HCT116 (cell line): Measurements from ENCODE around the gene CFAP92. TPM values are rescaled to one million over a fixed set of nuclear protein-coding genes. Genes with fewer than 3 reads are reported as not detected.
"Not testable (repeated sequence)": the region's sequence is repeated elsewhere in the genome, so short reads cannot be mapped to it uniquely, and the experiment has no call there.

Experiments
- ATAC-seq: fragments of 200-7000 bp; cut with Tn5 transposase; 2 replicates; pipeline ENCODE4 v1.9.1; 2020; ENCODE audit warnings: mild to moderate bottlenecking, moderate library complexity
- BruUV-seq: library from RNA; stranded (reverse); fragments of 400-500 nt; replicated peaks from 2 replicates; lab custom pipeline; 2021; lab: Mats Ljungman, UMichigan
- CTCF ChIA-PET: fragments of 300-600 bp; sonication (Branson Sonifier 250); formaldehyde crosslinking; loops from one replicate; lab custom pipeline; 2021; ENCODE audit warnings: antibody characterized with exemption; lab: Charles Lee
- POLR2A ChIA-PET: fragments of 300-600, 350-600 bp; sonication (Branson Sonifier 250); formaldehyde crosslinking; loops from one replicate; lab custom pipeline; 2021; ENCODE audit warnings: antibody characterized with exemption; lab: Charles Lee
- RAD21 ChIA-PET, 2 experiments: fragments of 300-600 bp; sonication (Branson Sonifier 250); formaldehyde crosslinking; loops; one replicate each; lab custom pipeline; 2023; ENCODE audit warnings: low total read pairs in 2 of 2; ENCODE audit not compliant: uncharacterized antibody in 2 of 2, unreplicated experiment in 2 of 2, low non-redundant PET in 1 of 2; lab: Charles Lee
- DNase-seq: peaks from one replicate; pipeline ENCODE4 v3.0.0-alpha.2; 2010; ENCODE audit warnings: low read depth, low spot score
- H2AFZ ChIP-seq: fragments of 200-600 bp; shearing (Covaris generic), sonication (generic); 2 replicates; pipeline ENCODE4 v1.6.1; 2017; ENCODE audit warnings: low read depth, mixed run types, mixed read lengths, antibody characterized with exemption, low read length; ENCODE audit not compliant: poor library complexity, severe bottlenecking
- H3K27ac ChIP-seq: 2 replicates; pipeline ENCODE4 v1.5.1; 2012; ENCODE audit warnings: low read depth, low read length
- H3K27me3 ChIP-seq: fragments of 200-600 bp; sonication (generic); 2 replicates; pipeline ENCODE4 v1.6.1; 2016; ENCODE audit warnings: mixed run types, low read length, mixed read lengths; ENCODE audit not compliant: insufficient read depth
- H3K36me3 ChIP-seq, 2 experiments: fragments of 200-500 bp in 1 of 2; fragments of 200-600 bp in 1 of 2; sonication (Bioruptor generic) in 1 of 2; sonication (generic) in 1 of 2; 2 replicates each; pipeline versions ENCODE4 v1.5.1 to v1.6.1; 2014 to 2016; ENCODE audit warnings: low read length in 2 of 2, inconsistent platforms in 1 of 2, mixed read lengths in 1 of 2, mixed run types in 1 of 2; ENCODE audit not compliant: insufficient read depth in 2 of 2, control insufficient read depth in 1 of 2
- H3K4me1 ChIP-seq, 2 experiments: fragments of 200-600 bp in 1 of 2; sonication (generic) in 1 of 2; 2 replicates each; pipeline versions ENCODE4 v1.5.1 to v1.6.1; 2012 to 2017; ENCODE audit warnings: low read length in 2 of 2, inconsistent platforms in 1 of 2, mild to moderate bottlenecking in 1 of 2, mixed read lengths in 1 of 2, mixed run types in 1 of 2, moderate library complexity in 1 of 2; ENCODE audit not compliant: insufficient read depth in 2 of 2, control insufficient read depth in 1 of 2
- H3K4me2 ChIP-seq: fragments of 200-600 bp; sonication (generic); 2 replicates; pipeline ENCODE4 v1.6.1; 2017; ENCODE audit warnings: mixed run types, low read length, mixed read lengths
- H3K4me3 ChIP-seq, 2 experiments: fragments of 200-600 bp in 1 of 2; sonication (generic) in 1 of 2; replicated peaks in 1 of 2; 2 replicates each; pipeline ENCODE4 v1.5.1; 2011 to 2016; ENCODE audit warnings: low read length in 2 of 2, control low read depth in 1 of 2, low read depth in 1 of 2, mild to moderate bottlenecking in 1 of 2, mixed read lengths in 1 of 2, mixed run types in 1 of 2
- H3K79me2 ChIP-seq: fragments of 200-600 bp; sonication (generic); 2 replicates; pipeline ENCODE4 v1.6.1; 2017; ENCODE audit warnings: mild to moderate bottlenecking, mixed run types, low read length, moderate library complexity, mixed read lengths; ENCODE audit not compliant: insufficient read depth
- H3K9ac ChIP-seq: fragments of 200-600 bp; sonication (generic); 2 replicates; pipeline ENCODE4 v1.6.1; 2016; ENCODE audit warnings: low read length, mixed read lengths
- H3K9me2 ChIP-seq: fragments of 200-600 bp; sonication (generic), shearing (Covaris generic); 2 replicates; pipeline ENCODE4 v1.6.1; 2017; ENCODE audit warnings: mixed run types, mild to moderate bottlenecking, moderate library complexity; ENCODE audit not compliant: insufficient read depth
- H3K9me3 ChIP-seq, 2 experiments: fragments of 200-500 bp in 1 of 2; fragments of 200-600 bp in 1 of 2; sonication (Bioruptor generic) in 1 of 2; sonication (generic) in 1 of 2; 2 replicates each; pipeline ENCODE4 v1.6.1; 2014 to 2017; ENCODE audit warnings: low read length in 2 of 2, mixed read lengths in 2 of 2, inconsistent platforms in 1 of 2, low read depth in 1 of 2, mild to moderate bottlenecking in 1 of 2, mixed run types in 1 of 2, moderate library complexity in 1 of 2; ENCODE audit not compliant: control insufficient read depth in 1 of 2, insufficient read depth in 1 of 2
- H4K20me1 ChIP-seq: fragments of 200-600 bp; sonication (generic), shearing (Covaris generic); 2 replicates; pipeline ENCODE4 v1.6.1; 2017; ENCODE audit warnings: mixed run types, mild to moderate bottlenecking, moderate library complexity; ENCODE audit not compliant: insufficient read depth
- ATF3 ChIP-seq: IDR thresholded peaks from 2 replicates; pipeline ENCODE4 v1.6.1; 2012
- CBX3 ChIP-seq: IDR thresholded peaks from 2 replicates; pipeline ENCODE4 v1.6.1; 2012; ENCODE audit warnings: low read depth
- CEBPB ChIP-seq: IDR thresholded peaks from 2 replicates; pipeline ENCODE4 v1.6.1; 2012; ENCODE audit warnings: low read depth
- EGR1 ChIP-seq: IDR thresholded peaks from 2 replicates; pipeline ENCODE4 v1.6.1; 2012; ENCODE audit warnings: low read depth
- EZH2phosphoT487 ChIP-seq: fragments of 200-600 bp; IDR thresholded peaks from 2 replicates; pipeline ENCODE4 v1.6.1; 2018; ENCODE audit warnings: antibody characterized with exemption, borderline replicate concordance
- JUND ChIP-seq: IDR thresholded peaks from 2 replicates; pipeline ENCODE4 v1.6.1; 2012
- POLR2A ChIP-seq: IDR thresholded peaks from 2 replicates; pipeline ENCODE4 v1.7.0; 2011; ENCODE audit warnings: borderline replicate concordance; ENCODE audit not compliant: insufficient read depth, insufficient read length; ENCODE audit errors: extremely low read depth
- POLR2AphosphoS5 ChIP-seq: IDR thresholded peaks from 2 replicates; pipeline ENCODE4 v1.6.1; 2011; ENCODE audit warnings: mild to moderate bottlenecking, low read depth, low read length, moderate library complexity
- RAD21 ChIP-seq: IDR thresholded peaks from 2 replicates; pipeline ENCODE4 v1.6.1; 2012; ENCODE audit warnings: low read depth, mild to moderate bottlenecking
- SIN3A ChIP-seq: IDR thresholded peaks from 2 replicates; pipeline ENCODE4 v1.6.1; 2012; ENCODE audit warnings: low read depth
- TCF7L2 ChIP-seq: IDR thresholded peaks from 2 replicates; pipeline ENCODE4 v1.7.0; 2011; ENCODE audit warnings: borderline replicate concordance, inconsistent platforms; ENCODE audit not compliant: insufficient read depth, insufficient read length; ENCODE audit errors: extremely low read depth
- YY1 ChIP-seq: IDR thresholded peaks from 2 replicates; pipeline ENCODE4 v1.6.1; 2011; ENCODE audit warnings: low read length, low read depth, moderate library complexity, mild to moderate bottlenecking; ENCODE audit not compliant: insufficient replicate concordance; ENCODE audit errors: extremely low read depth
- ZNF274 ChIP-seq: fragments of 200-500 bp; sonication (Bioruptor generic); IDR thresholded peaks from 2 replicates; pipeline ENCODE4 v1.6.1; 2014; ENCODE audit warnings: mild to moderate bottlenecking, low read depth, low read length, inconsistent platforms
- intact Hi-C: fragments of 100-400 bp; cut with micrococcal nuclease; formaldehyde crosslinking; loops from 2 replicates; pipeline ENCODE4 v1.10.0; 2022
- total RNA-seq: library from RNA; stranded (reverse); gene quantifications from one replicate; pipeline ENCODE4 v1.2.1, GENCODE V29; 2021; ENCODE audit not compliant: unreplicated experiment
- TF ChIP-seq, protein P1 (sequence below): IDR thresholded peaks from 2 replicates; pipeline ENCODE4 v1.6.1; 2011; ENCODE audit warnings: mild to moderate bottlenecking, low read length, moderate library complexity; ENCODE audit not compliant: insufficient replicate concordance; ENCODE audit errors: extremely low read depth
- TF ChIP-seq, protein P2 (sequence below): IDR thresholded peaks from 2 replicates; pipeline ENCODE4 v1.6.1; 2012

Gene CFAP92
- total RNA-seq, 1 experiment from 2014 or later: 3.6 TPM

GRCh38 chr3:128867200-128868125 is 126.4 kb downstream of the CFAP92 start:
- ATAC-seq (no peak), DNase-seq (no peak)
- Histone ChIP-seq H3K9ac (no peak overlapping the region), H3K4me3 (no peak overlapping the region), H4K20me1 (no peaks in the 10 kb centered on the region)
- intact Hi-C loops: no loop called here
- no peak for TF ChIP-seq ZNF274
- TF ChIP-seq EGR1: no peak
- TF ChIP-seq RAD21: no peak
- TF ChIP-seq CEBPB: no peak
- no peak for TF ChIP-seq POLR2A
- TF ChIP-seq EZH2phosphoT487: no peak
- TF ChIP-seq ATF3: no peak
- no peak for TF ChIP-seq YY1
- no peak for TF ChIP-seq POLR2AphosphoS5
- no peak for TF ChIP-seq TCF7L2
- no peak for TF ChIP-seq SIN3A
- TF ChIP-seq JUND: no peak
- TF ChIP-seq, protein P1, sequence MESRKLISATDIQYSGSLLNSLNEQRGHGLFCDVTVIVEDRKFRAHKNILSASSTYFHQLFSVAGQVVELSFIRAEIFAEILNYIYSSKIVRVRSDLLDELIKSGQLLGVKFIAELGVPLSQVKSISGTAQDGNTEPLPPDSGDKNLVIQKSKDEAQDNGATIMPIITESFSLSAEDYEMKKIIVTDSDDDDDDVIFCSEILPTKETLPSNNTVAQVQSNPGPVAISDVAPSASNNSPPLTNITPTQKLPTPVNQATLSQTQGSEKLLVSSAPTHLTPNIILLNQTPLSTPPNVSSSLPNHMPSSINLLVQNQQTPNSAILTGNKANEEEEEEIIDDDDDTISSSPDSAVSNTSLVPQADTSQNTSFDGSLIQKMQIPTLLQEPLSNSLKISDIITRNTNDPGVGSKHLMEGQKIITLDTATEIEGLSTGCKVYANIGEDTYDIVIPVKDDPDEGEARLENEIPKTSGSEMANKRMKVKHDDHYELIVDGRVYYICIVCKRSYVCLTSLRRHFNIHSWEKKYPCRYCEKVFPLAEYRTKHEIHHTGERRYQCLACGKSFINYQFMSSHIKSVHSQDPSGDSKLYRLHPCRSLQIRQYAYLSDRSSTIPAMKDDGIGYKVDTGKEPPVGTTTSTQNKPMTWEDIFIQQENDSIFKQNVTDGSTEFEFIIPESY: no peak
- TF ChIP-seq, protein P2, sequence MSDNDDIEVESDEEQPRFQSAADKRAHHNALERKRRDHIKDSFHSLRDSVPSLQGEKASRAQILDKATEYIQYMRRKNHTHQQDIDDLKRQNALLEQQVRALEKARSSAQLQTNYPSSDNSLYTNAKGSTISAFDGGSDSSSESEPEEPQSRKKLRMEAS: no peak
- no peak for TF ChIP-seq CBX3
- TF ChIP-seq, all 23 proteins: peak for 0
- no TSS peak for BruUV-seq
- H3K36me3 ChIP-seq: no peaks in the 10 kb centered on the region
- ChIA-PET RAD21 (no interaction called here), POLR2A (interaction anchor here (0.8 kb wide), 1 partner anchor 11 kb away, joined by 4 read pairs; no protein-coding TSS in a partner anchor), CTCF (no interaction called here)
- H2AFZ ChIP-seq: no peak overlapping the region
- no peak overlapping the region for H3K27ac ChIP-seq
- no peaks in the 10 kb centered on the region for H3K4me1 ChIP-seq
- no peaks in the 10 kb centered on the region for H3K9me3 ChIP-seq
- no peaks in the 10 kb centered on the region for H3K79me2 ChIP-seq
- H3K27me3 ChIP-seq: no peaks in the 10 kb centered on the region
- no peaks in the 10 kb centered on the region for H3K9me2 ChIP-seq
- H3K4me2 ChIP-seq: no peak overlapping the region

GRCh38 chr3:128864849-128865804 is 128.7 kb downstream of the CFAP92 start:
- H3K9ac ChIP-seq, H3K79me2 ChIP-seq, RAD21 ChIA-PET, POLR2A ChIA-PET, H4K20me1 ChIP-seq, ATAC-seq, H3K4me1 ChIP-seq, H3K4me2 ChIP-seq, H3K27me3 ChIP-seq, intact Hi-C loops, H3K4me3 ChIP-seq, H2AFZ ChIP-seq, H3K27ac ChIP-seq, DNase-seq, BruUV-seq, H3K36me3 ChIP-seq, H3K9me2 ChIP-seq, H3K9me3 ChIP-seq: not testable (repeated sequence)
- CTCF ChIA-PET: interaction anchor here (1.3 kb wide), 1 partner anchor 10 kb away, joined by 3 read pairs; no protein-coding TSS in a partner anchor
